CD4-positive, alpha-beta T cell treated with Interleukin-17A for 1 hour (primary cell): ENCODE results near the gene ASB10.

ENCODE experiments used
- DNase-seq: peaks from one replicate; pipeline ENCODE4 v3.0.0-alpha.2; 2020

Gene ASB10

GRCh38 chr7:151166629-151167196 lies 20.3 kb downstream of the ASB10 start:
- no peak for DNase-seq

GRCh38 chr7:151161757-151162156 lies 25.3 kb downstream of the ASB10 start:
- no peak for DNase-seq

GRCh38 chr7:151157645-151158329 lies 29.3 kb downstream of the ASB10 start:
- no peak for DNase-seq

DNA sequence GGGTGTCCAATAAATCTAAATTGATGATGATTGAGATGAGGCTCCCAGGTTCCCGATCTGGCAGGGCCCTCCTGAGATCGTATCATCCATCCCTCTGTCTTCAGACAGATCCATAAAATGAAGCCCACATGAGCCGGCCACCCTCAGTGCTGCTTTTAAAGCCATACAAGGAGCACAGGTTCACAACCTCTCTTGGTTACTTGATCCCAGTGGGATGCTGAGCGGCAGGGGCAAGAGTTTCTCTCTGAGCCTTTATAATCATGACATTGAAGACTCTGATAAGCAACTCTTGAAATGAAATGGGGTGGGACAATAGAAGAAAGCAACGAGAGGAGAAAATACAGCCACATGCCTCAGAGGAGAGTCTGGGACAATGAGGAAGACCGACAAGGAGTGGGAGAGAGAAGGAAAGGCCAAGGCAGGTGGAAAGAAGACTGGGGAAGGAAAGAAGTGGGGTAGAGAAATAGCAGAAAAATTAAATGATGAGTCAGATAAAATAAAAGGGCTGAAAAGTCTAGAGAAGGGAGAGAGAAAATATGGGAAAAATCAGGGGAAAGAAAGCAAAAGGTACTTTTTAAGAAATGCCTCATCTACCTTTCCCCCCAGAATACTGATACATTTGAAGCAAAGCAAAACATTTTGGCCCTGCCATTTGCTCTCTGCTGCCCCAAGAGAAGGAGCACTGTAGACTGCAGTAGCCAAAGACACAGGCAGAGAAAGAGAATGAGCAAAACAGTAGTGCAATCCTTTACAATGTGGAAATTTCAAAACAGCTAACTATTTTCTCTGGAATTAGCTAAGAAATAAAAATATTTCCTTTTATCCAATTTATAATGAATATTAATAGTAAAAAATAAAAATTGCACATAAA lies 34.2 kb downstream of the ASB10 start:
- no peak for DNase-seq

DNA sequence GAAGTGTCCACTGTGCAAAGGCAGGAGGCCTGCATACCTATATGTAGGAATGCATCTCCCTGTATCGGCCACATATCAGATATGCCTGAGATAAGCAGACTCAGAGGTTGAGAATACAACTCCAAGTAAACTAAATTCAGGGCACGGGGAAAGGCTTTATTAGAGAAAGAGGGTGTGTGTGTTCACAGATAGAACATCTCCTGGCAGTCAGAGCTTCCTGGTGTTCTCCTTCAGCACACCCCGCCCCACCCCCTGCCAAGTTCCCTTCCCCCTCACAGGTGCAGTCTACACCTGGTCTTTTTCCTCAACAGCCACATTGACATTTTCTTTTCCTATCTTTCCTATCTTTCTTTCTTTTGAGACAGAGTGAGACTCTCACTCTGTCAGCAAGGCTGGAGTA lies 36.7 kb downstream of the ASB10 start:
- no peak for DNase-seq

DNA sequence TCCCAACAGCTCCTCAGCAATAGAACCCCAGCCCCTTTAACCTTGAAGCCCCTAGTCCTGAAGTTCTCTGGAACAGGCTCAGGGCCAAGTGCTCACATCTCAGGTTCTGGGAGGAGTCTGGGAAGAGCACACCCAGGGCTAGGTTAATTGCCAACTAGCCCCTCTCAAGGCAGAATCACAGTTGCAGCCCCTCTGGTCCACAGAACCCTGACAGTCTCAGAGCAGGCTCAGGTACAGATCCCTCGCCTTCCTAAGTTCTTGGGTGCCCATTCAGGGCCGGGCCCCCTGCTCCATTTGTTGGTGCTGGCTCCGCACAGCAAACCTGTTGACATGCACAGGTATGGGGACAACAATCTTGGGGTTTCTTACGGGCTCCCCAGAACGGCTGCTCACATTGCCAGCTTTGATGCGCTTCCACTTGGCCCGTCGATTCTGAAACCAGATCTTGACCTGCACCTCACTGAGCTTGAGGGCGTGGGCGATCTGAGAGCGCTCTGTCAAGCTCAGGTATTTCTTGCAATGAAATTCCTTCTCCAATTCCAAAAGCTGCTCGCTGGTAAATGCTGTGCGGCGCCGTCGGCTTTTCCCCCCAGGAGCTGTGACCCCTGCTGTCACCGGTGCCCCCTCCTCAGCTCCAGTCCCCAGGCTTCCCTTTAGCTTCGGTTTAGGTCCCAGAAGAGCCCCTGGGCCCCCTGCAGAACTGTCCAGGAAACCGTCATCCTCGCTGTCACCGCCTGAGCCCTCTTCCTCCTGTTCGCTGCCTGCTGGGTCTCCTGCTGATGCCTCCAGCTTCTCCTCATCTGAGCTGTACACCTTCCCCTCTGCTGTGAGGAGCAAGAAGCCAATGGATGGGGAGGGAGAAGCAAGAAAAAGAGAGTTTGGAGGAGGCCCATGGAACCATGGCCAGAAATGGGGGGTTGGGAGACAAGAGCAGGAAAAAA lies 38.5 kb downstream of the ASB10 start:
- DNase-seq = no peak

DNA sequence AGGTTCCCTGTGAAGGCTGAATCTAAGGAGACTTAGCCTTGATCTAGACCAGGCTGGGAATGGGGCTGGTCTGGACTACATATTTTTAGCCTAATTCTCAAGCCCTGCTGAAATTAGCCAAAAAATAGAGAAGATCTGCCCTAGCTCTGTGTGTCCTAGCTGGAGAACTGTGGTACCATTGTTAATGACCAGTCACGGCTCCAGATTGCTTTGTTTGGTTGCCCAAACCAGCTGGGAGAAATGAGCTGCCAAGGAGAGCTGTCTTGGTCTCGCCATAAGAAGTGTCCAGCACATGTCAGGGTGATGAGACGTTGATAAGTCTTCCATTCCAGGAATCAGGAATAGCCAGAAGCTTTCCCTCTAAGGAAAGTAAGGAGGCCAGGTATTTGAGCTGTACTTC lies 40.3 kb downstream of the ASB10 start:
- no peak for DNase-seq

DNA sequence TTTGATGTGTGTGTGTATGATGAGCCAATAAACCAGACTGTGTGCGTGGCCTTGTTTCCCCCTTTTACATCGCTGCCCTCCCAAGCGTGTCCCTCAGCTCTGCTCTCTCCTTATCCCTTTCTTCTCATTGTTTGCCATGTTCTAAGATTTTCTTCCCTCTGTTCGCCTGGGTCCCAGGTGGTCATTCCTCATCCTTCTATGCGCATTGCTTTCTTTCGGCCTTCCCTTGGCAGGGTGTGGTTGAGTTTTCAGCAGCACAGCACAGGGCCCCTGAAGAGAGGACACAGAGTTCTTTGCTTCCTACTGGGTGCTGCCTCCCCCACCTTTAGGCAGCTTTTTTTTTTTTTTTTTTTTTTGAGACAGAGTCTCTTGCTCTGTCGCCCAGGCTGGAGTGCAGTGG lies 42.7 kb downstream of the ASB10 start:
- DNase-seq = no peak

DNA sequence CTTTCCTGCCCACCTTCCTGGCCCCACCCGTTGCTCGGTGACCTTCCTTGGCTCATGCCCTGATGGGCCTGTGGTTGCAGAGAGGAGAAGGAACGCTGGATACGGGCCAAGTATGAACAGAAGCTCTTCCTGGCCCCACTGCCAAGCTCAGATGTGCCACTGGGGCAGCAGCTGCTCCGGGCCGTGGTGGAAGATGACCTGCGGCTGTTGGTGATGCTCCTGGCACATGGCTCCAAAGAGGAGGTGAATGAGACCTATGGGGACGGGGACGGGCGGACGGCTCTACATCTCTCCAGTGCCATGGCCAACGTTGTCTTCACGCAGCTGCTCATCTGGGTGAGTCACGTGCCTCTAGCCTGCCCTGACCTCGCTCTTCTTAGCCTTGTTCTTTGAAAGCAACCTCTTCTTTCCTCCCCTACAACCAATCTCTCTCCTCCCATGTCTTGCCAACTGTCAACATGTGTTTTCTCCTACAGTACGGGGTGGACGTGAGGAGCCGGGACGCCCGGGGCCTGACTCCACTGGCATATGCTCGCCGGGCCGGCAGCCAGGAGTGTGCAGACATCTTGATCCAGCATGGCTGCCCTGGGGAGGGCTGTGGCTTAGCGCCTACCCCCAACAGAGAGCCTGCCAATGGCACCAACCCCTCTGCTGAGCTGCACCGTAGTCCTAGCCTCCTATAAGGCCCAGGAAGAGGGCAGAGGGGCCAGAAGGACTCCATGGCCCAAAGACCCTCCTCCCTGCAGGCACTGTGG lies 43.6 kb downstream of the ASB10 start:
- no peak for DNase-seq

DNA sequence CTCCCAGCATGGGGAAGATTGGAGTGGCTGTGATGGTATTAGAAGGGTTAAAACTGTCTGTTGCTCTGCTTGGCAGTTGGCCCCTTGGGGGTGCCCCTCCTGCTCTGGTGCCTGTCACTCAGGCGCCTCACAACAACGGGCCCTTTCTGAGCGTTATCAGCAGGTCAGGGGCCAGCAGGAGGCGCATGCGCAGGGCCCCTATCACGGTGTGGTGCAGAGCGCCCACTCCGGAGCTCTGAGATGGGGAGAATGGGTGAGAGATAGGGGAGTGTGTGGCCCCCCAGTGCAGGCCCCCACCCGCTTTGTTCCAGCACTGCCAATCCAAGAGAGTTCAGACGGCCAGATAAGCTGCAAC lies 44.4 kb downstream of the ASB10 start:
- DNase-seq = no peak

DNA sequence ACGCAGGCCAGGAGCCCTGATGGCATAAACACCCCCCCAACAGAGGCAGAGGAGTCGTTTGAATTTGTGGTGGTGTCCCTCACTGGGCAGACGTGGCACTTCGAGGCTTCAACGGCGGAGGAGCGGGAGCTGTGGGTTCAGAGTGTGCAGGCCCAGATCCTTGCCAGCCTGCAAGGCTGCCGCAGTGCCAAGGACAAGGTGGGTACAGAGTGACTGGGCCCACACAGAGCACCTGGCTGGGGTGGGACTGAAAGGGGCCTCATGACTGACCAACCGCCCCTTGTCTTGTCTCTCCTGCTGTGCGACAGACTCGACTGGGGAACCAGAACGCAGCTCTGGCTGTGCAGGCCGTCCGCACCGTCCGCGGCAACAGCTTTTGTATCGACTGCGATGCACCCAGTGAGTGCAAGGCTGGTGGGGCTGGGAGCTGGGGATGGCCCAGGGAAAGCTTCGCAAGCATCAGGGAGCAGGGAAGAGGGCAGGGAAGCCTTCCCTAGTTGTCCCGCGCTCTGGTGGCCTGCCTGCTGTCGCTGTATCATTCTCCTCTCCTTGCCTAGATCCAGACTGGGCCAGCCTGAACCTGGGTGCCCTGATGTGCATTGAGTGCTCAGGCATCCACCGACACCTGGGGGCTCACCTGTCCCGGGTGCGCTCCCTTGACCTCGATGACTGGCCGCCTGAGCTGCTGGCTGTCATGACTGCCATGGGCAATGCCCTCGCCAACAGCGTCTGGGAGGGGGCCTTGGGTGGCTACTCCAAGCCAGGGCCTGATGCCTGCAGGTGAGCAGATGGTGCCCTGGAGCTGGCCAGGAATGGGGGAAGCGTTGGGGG lies 45.0 kb downstream of the ASB10 start:
- DNase-seq = no peak

DNA sequence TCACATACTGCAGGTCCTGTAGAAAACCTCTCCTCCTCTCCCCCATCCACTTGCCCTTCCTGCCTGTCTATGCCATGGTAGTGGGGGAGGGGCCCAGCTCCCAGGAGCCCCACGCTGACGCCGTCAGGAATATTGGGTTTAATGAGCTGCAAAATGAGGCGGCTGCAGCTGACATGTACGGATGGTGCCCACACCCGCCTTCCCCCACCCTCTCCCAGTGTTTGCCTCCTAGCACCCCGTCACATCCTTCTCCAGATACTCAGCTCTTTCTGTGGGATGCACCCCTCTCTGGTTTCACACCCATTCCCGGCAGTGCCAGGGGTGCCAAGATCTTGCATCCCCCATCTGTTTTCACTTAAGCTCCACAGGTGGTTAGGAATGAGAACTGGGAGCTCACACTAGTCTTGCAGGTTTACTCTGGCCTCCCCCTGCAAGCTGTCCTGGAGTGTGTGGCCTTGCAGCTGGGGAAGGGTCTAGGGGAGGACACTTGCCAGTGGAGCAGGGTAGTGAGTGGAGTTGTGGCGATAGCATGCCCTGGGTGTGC lies 45.7 kb downstream of the ASB10 start:
- no peak for DNase-seq

DNA sequence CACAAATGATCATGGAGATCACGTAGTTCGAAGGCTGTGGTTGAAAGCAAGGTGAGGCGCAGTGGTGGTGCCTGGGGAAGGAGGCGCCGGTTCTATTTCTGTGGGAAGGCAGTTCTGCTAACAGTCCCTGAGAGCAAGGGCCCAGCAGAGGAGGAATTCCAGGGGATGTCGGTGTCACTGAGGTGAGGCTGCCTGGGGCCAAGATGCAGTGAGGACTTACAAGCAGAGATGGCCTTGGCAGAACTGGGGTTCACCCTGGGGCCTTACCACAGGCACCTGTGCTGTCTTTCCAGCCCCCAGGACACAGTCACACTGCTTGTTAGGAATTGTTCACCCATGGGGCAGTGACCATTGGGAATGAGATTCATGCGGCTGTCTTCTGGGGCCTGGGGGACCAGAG lies 46.2 kb downstream of the ASB10 start:
- DNase-seq = no peak

DNA sequence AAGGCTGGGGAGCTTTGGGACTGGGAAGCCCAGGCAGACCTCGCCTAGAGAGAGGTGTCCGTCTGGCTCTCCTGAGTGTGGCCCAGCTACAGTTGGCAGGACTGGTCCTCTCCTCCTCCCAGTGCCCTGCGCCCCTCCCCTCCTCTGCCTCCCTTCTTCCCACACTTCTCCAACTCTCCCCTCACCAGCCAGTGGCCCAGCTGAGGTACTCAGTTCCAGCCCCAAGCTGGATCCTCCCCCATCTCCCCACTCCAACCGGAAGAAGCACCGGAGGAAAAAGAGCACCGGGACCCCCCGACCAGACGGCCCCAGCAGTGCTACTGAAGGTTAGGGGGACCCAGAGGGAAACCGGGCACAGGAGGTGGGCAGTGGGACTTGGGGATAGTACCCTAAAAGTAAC lies 47.3 kb downstream of the ASB10 start:
- DNase-seq = no peak

DNA sequence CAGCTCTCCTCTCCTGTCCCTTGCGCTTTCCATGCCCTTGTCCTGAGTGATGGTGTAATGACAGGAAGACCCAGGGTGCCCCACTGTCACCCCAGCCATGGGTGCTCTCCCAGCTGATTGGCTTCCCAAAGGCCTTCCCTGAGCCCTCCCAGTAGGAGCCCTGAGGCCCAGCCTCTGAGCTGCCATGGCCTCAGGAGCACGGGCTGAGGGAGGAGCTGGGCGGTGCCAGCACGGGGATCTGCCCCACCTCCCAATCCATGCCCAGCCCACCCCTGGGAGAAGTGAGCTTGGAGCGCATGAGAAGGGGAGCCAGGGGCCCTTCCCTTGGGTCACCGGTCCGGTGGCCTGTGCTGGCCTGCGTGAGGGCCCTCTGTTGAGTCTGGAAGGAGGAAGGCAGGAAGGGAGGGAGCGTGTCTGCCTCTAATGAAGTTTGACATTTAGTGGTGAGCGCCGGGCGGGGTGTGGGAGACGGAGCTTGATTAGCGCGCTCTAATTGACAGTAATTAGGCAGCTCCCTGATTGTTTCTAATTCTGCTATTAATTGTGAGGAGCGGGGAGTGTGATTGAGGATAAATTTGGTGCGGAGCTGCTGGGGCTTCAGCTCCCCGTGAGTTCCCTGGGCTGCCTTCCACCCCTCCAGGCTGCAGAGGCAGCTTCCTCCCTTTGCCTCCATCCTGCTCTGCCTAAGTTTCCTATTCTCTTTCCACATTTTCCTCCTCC lies 47.8 kb downstream of the ASB10 start:
- DNase-seq = no peak

- DNase-seq = no peak
Observed at GRCh38 chr7:151138153-151138851, 48.7 kb downstream of the ASB10 start.

GRCh38 chr7:151137791-151138152 lies 49.3 kb downstream of the ASB10 start:
- no peak for DNase-seq

GRCh38 chr7:151137076-151137675 lies 49.9 kb downstream of the ASB10 start:
- no peak for DNase-seq
